Stomach smooth muscle (tissue), 2 donors: Measurements from ENCODE around the gene PMF1.
"Not testable (repeated sequence)": the region's sequence is repeated elsewhere in the genome, so short reads cannot be mapped to it uniquely, and the experiment has no call there.

Experiments
- H3K27ac ChIP-seq: one replicate; pipeline ENCODE4 v1.7.0; 2013; ENCODE audit warnings: mild to moderate bottlenecking, low read length, inconsistent platforms
- H3K27me3 ChIP-seq, 2 donors: one replicate each; pipeline ENCODE4 v1.7.0; 2013; ENCODE audit warnings: low read length in 2 of 2; ENCODE audit not compliant: insufficient read depth in 2 of 2, control insufficient read depth in 1 of 2
- H3K36me3 ChIP-seq, 2 donors: one replicate each; pipeline ENCODE4 v1.7.0; 2013; ENCODE audit warnings: low read length in 2 of 2; ENCODE audit not compliant: control insufficient read depth in 2 of 2, insufficient read depth in 2 of 2
- H3K4me1 ChIP-seq: one replicate; pipeline ENCODE4 v1.7.0; 2013; ENCODE audit warnings: low read length; ENCODE audit not compliant: control insufficient read depth, insufficient read depth
- H3K4me3 ChIP-seq, 2 donors: one replicate each; pipeline ENCODE4 v1.7.0; 2013; ENCODE audit warnings: low read length in 2 of 2
- H3K9ac ChIP-seq, 2 donors: one replicate each; pipeline ENCODE4 v1.7.0; 2013; ENCODE audit warnings: low read length in 2 of 2, mild to moderate bottlenecking in 1 of 2
- H3K9me3 ChIP-seq, 2 donors: one replicate each; pipeline ENCODE4 v1.7.0; 2013; ENCODE audit warnings: low read length in 2 of 2; ENCODE audit not compliant: control insufficient read depth in 2 of 2
- donor health status: healthy.
- donor health status: Pancreatic carcinoma.

The PMF1 gene

GRCh38 chr1:156181391-156181924, 31.3 kb upstream of the PMF1 start:
- H3K36me3 ChIP-seq, H3K4me1 ChIP-seq, H3K9ac ChIP-seq, H3K27me3 ChIP-seq, H3K27ac ChIP-seq, H3K9me3 ChIP-seq, H3K4me3 ChIP-seq: not testable (repeated sequence)

- not testable (repeated sequence) for H3K4me3 ChIP-seq, H3K27ac ChIP-seq, H3K9me3 ChIP-seq
These were observed 30.6 kb upstream of the PMF1 start for GRCh38 chr1:156182010-156182779.

DNA sequence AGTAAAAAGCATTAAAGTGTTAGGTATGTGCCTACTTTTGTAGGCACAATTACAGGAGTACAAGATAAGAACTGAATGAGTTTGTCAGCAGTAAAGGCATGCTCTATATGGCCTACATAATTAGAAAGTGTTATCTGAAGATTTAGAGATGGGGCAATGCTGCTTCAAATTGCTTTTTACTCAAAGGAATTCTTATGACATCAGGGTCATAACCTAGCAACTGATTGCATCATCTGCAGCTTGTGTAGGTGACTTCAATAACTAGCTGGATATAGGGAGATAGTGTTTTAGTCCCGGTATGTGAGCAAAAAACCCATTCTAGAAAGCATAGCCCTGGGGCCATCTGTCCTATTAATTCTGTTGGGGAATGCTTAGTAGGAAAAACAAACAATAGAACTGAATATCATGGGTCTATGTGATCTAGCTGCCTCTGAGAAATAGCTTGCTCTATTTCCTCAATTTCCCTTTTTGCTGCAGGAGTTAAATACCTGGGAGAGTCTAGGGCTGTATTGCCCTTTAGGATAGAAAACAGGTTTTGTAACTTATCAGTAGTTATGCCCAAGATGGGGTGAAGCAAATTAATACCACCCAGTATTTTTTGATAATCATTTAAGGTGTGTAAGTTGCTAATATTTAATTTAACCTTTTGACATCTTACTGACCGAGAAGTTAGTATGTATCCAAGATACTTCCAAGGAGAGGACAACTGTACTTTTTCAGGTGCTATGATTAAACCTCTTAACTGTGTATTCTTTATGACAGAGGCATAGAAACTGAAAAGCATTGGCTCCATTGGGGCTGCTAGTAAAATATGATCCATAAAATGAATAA, 26.2 kb upstream of the PMF1 start:
- not testable (repeated sequence) for H3K9me3 ChIP-seq, H3K9ac ChIP-seq, H3K36me3 ChIP-seq, H3K27me3 ChIP-seq, H3K4me3 ChIP-seq, H3K27ac ChIP-seq, H3K4me1 ChIP-seq

More at GRCh38 chr1:156182010-156182779, 30.6 kb upstream of the PMF1 start:
- not testable (repeated sequence) for H3K27me3 ChIP-seq, H3K4me1 ChIP-seq, H3K9ac ChIP-seq, H3K36me3 ChIP-seq

DNA sequence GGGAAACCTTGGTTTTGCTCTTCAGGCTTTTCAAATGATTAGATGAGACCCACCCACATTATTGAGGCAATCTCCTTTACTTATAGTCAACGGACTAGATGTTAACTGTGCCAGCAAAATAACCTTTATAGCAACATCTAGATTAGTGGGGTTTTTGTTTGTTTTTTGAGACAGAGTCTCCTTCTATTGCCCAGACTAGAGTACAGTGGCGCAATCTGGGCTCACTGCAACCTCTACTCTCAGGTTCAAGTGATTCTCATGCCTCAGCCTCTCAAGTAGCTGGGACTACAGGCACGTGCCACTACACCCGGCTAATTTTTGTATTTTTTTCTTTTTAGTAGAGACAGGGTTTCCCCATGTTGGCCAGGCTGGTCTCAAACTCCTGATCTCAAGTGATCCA, 22.5 kb upstream of the PMF1 start:
- H3K36me3 ChIP-seq, H3K9me3 ChIP-seq, H3K27me3 ChIP-seq, H3K27ac ChIP-seq, H3K4me3 ChIP-seq, H3K9ac ChIP-seq: not testable (repeated sequence)
- H3K4me1 ChIP-seq, result peaks cover 11% of the 10 kb centered on the region

- H3K36me3 ChIP-seq, result peaks cover 0 to 10% of the 10 kb centered on the region in 2 donors
- H3K9me3 ChIP-seq, result no peaks in the 10 kb centered on the region
- H3K9ac ChIP-seq, result no peak overlapping the region
- peaks cover 17% of the 10 kb centered on the region for H3K4me1 ChIP-seq
- H3K27me3 ChIP-seq, result no peaks in the 10 kb centered on the region
- no peak overlapping the region for H3K27ac ChIP-seq
- H3K4me3 ChIP-seq, result no peak overlapping the region
These were observed 21.4 kb upstream of the PMF1 start for GRCh38 chr1:156191292-156191964.

- Histone ChIP-seq H3K36me3 (peaks cover 0 to 12% of the 10 kb centered on the region in 2 donors), H3K9ac (peak overlapping the region; percentile 85 to 86)
These were observed 19.7 kb upstream of the PMF1 start for GRCh38 chr1:156193208-156193487.

DNA sequence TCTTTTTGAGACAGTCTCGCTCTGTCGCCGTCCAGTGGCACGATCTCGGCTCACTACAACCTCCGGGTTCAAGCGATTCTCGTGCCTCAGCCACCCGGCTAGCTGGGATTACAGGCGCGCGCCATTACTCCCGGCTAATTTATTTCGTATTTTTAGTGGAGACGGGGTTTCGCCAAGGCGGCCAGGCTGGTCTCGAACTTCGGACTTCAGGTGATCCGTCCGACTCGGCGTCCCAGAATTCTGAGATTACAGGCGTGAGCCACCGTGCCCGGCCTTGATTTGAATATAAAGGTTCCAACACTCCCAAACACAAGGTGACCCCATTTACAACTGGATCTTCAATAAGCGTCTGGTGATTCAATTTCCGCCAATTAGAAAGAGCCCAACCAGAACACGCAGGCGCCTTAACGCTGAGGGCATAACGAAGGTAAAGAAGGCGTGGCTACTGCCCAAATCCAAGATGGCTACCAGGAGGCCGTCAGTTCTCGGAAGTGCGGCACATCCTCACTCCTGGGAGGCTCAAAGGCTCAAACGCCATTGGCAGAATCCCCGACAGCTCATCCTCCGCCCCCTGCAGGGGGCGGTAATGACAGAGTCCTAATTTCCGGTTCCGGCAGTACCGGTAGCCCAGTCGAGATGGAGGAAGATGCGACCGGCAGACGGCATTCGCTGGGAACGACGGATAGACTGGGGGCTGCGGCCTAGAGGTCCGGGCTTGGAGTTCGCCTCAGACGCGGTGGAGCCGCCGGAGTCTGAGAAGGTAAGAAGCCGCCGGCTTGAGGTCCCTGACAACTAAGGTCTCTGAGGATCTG, 19.1 kb upstream of the PMF1 start, which contains the start of gene SLC25A44:
Gene SLC25A44, plus strand, starts transcription at position 617 of the 812 bp plus-strand sequence. CDS start 5,744 bp downstream, outside the sequence.
- H3K4me1 ChIP-seq, result peaks cover 18% of the 10 kb centered on the region
- H3K36me3 ChIP-seq, result peaks cover 0 to 12% of the 10 kb centered on the region in 2 donors
- H3K27me3 ChIP-seq, result no peaks in the 10 kb centered on the region
- peak within 1 kb of the TSS; percentile 93 to 99 for H3K4me3 ChIP-seq
- no peaks in the 10 kb centered on the region for H3K9me3 ChIP-seq
- H3K9ac ChIP-seq, result peak within 1 kb of the TSS; percentile 85 to 90
- H3K27ac ChIP-seq, result peak within 1 kb of the TSS; percentile 76

More at GRCh38 chr1:156193208-156193487, 19.7 kb upstream of the PMF1 start:
- H3K4me1 ChIP-seq, result peaks cover 18% of the 10 kb centered on the region
- peak overlapping the region; percentile 89 to 99 for H3K4me3 ChIP-seq
- no peaks in the 10 kb centered on the region for H3K9me3 ChIP-seq
- no peaks in the 10 kb centered on the region for H3K27me3 ChIP-seq
- H3K27ac ChIP-seq, result peak overlapping the region; percentile 76

DNA sequence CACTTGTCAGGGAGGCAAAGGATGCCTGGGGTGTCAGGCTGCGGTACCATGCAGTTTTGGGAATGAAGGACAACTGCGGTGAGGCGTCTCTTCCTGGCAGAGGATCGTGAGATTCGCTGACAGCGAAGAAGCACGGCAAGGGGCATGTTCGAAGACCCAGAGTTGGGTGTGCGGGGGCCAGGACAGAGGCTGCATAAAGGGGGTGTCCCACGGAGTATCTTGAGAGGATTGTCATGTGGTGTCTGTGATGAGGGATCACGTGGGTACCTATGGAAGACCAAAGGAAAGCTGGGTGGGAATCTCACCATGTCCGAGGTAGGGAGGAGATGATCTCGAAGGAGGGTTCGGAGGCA, 18.5 kb upstream of the PMF1 start:
- Histone ChIP-seq H3K4me3 (peak overlapping the region; percentile 93 to 99), H3K9me3 (no peaks in the 10 kb centered on the region), H3K9ac (peak overlapping the region; percentile 80 to 90), H3K36me3 (peaks cover 0 to 12% of the 10 kb centered on the region in 2 donors), H3K27me3 (no peaks in the 10 kb centered on the region), H3K4me1 (peaks cover 18% of the 10 kb centered on the region), H3K27ac (peak overlapping the region; percentile 76)

GRCh38 chr1:156195853-156196252, 17.0 kb upstream of the PMF1 start:
- Histone ChIP-seq H3K27me3 (no peaks in the 10 kb centered on the region), H3K36me3 (peaks cover 10 to 21% of the 10 kb centered on the region in 2 donors), H3K9me3 (no peaks in the 10 kb centered on the region), H3K9ac (no peak overlapping the region), H3K27ac (no peak overlapping the region), H3K4me3 (no peak overlapping the region), H3K4me1 (peaks cover 21% of the 10 kb centered on the region)

GRCh38 chr1:156196445-156196844, 16.4 kb upstream of the PMF1 start:
- no peaks in the 10 kb centered on the region for H3K9me3 ChIP-seq
- peaks cover 10 to 24% of the 10 kb centered on the region in 2 donors for H3K36me3 ChIP-seq
- no peaks in the 10 kb centered on the region for H3K27me3 ChIP-seq
- peaks cover 21% of the 10 kb centered on the region for H3K4me1 ChIP-seq
- no peak overlapping the region for H3K4me3 ChIP-seq
- no peak overlapping the region for H3K9ac ChIP-seq
- no peak overlapping the region for H3K27ac ChIP-seq
